Stimulated activated CD4-positive, alpha-beta T cell treated with anti-CD3 and anti-CD28 coated beads, Interleukin-12 subunit alpha, Interleukin-12 subunit beta, amount 100 ng/mL, for 48 hours (primary cell): ENCODE measurements around the gene GGACT.
"Not testable (repeated sequence)": the region's sequence is repeated elsewhere in the genome, so short reads cannot be mapped to it uniquely, and the experiment has no call there.

Experiments
- DNase-seq, 3 donors: peaks; one replicate each; pipeline ENCODE4 v3.0.0-alpha.2; 2020; ENCODE audit warnings: low read depth in 2 of 3, low spot score in 1 of 3

Gene GGACT

DNA sequence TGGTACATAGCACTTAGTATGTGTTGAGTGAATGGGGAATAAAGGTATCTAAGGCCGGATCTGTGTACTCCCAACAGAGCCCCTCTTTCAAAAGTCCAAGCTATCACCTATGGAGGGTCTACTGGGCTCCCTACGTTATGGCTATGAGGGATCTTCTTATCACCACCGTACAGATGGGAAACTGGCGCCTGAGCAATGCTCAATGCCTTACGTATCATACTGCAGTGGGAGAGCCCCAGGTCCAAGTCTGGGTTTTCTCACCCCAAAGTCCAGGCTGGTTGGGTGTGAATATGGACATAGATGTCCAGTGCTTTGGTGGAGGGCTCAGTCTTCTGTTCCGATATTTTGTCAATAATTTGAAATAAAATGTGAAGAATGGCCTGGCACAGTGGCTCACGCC, 13.1 kb upstream of the GGACT start:
- DNase-seq = no peak

DNA sequence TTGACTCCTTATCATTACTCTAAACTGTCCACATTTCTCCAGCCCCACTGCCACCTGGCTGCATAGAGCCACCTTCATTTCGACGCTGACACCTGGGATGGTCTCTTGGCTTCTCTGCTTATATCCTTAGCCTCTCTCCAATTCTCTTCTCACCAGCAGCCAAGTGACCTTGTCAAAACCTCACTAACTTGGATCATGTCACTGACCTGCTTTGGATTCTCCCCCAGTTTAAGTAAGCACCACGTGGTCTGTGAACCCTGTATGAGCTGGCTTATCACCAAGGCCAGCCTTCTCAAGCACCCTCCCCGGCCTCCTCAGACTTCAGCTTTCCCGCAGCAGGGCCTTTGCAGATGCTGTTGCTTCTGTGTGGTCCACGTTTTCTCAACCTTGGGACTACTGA, 12.3 kb upstream of the GGACT start:
- no peak for DNase-seq

DNA sequence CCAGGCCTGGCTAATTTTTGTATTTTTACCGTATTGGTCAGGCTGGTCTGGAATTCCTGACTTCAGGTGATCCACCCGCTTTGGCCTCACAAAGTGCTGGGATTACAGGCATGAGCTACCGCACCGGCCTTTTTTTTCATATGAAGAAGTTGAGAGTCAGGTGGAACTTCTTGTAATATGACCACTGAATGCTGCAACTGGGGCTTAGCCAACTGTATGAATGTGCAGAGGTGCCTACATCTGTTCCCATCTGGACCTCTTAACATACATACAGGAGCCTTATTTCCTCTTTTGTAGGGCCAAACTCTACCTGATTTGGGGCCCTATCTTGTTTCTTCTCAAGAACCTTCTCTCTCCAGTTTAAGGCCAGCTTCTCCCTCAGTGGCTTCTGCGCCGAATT, 11.9 kb upstream of the GGACT start:
- DNase-seq = no peak

DNA sequence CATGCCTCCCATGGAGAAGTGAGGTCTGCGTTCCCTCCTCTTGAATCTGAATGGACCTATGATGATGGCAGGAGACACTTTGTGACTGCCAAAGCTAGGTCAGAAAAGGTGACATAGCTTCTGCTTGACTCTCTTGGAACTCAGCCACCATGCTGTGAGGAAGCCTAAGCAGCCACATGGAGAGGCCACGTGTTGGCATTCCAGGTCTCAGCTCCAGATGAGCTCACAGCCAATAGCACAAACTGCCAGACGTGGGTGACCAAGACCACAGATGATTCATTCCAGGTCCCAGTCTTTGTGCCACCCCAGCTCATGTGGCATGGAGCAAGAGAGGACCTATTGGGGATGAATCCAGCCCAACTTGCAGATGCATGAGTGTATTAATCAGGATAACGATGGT, 8.7 kb upstream of the GGACT start:
- no peak for DNase-seq

DNA sequence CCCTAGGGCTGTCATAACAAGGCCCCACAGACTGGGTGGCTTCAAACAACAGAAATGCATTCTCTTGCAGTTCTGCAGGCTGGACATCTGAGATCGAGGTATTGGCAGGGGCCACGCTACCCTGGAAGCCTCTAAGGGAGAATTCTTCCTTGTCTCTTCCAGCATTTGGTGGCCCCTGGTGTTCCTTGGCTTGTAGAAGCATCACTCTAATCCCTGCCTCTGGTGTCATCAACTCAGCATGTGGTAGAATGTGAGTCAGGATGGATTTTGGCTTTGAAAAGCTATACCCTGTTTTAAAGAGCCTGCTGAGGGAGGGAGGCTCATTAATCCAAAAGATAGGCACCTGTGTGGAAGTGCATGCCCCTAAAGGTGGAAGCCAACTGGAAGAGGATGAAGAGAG, 7.9 kb upstream of the GGACT start:
- no peak for DNase-seq

DNA sequence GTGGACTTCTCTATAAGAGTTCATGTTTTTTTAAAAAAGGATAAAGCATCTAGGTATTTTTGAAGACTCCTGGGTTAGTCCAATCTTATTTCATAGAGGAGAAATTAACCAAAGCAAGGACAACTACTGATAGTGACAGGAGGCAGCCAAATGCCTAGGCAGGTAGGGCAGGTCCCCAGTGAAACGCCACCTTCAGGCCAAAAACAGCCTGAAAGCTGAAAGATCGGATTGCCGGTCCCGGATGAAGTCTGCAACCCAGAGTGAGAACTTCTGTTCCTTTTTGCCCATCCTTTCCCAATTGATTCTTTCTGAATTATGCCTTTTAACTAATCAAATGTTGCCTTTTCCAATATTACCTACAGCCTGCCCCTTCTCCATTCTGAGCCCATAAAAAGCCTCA, 6.1 kb upstream of the GGACT start:
- no peak for DNase-seq

DNA sequence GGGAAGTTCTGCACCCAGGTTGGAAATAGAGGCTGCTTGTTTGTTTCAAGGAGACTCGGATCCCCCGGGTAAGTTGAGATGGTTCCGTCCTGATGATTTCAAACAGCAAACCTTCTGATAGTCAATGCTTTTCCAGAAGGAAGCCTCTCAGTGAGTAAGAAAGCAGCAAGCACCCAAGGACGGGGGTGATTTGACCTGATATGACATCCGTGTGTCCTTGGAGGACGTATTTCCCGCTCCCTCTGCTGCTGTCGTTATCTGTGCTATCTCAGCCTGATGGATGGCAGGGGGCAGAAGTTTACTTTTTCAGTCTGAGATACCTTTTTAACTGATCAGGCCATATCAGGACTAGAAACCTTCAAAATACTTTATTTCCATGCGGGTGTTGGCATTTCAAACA, 5.7 kb upstream of the GGACT start:
- DNase-seq = no peak

DNA sequence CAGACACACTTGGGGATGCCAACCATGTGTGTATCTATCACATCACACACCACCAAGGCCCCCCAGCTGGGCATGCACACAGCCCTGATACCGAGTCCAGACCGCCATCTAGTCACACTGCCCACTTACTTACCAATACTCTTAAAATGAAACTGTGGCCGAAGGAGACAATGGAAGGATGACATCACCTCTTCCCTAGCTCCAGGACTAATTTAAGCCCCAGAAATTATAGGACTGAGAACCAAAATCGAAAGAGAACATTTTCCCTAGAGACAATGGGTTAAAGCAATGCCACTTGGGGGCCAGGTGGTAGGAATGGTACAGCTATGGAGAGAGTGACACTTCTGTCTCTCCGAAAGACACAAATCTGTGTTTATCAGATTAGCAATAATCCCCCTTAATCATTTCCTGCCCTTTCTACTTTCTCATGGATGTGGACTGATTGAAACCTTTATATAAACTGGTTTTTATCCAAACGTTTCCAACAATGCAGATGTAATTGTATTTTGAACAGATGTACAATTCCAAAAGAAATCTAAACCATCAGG, 663 bp upstream of the GGACT start:
- no peak for DNase-seq

DNA sequence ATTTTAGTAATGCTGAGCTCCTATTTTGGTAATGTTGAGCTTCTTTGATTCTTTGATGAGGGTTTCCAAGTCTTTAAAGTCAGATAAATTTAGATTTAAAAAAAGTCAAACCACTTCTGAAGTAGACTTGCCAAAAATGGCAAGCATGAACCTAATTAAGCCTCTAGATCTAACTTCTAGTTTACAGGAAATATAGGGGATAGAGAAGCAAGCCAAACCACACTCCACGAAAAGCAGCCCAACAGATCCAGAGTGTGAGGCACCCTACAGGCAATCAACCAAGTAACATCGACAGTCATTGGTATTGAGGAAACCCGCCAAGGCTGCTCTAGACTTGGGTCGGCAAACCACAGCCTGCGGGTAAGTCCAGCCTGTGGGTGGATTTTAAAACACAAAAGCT, 3.7 kb downstream of the GGACT start:
- no peak for DNase-seq

DNA sequence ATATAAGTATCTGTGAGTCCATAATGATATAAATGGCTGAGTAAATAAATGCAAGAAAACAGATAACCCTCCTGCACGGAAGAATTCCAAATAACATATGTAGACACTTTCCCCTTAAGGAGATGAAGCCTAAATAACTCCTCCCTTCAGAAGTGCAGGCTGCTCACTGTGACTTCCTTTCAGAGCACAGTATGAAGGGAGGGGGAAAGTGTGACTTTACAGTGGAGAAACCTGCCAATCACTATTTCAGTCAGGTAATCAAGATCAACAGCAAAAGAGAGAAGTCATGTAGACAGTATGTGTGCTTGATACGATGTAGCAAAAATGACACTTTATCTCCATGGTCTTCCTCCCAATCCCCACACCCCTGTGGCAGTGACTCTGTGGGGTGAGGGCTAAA, 7.1 kb downstream of the GGACT start:
- DNase-seq = no peak

DNA sequence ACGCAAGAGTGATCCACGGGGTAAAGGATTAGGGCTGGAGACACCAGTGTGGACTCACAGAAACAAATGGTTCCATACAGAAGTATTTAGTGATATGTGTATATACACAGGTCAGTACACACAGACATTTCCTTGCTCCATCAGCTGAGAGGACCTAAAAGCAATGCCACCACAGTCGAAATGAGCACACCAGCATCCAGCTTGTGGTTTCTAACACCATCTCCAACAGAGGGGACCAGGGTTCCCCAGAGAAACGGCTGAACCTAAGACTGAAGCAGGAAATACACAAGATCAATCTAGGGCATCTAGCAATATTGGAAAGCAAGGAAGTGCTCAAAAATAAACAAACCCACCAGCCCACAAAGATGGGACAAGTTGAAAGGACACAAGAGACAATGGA, 7.6 kb downstream of the GGACT start:
- DNase-seq = no peak

DNA sequence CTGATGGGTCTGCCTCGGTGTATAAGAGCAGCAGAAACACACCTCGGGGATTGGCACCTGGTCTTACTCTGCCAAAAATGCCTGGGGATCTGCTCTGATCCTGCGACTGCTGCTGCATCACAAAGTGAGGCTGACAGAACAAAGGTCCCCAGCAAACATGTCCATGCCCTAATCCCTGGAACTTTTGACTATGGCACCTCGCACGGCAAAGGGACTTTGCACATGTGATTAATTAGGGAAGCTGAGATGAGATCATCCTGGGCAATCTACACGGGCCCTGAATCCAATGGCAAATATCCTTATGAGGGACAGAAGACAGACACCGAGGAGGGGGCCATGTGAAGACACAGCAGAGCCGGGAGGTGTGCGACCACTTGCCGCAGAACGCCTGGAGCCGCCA, 8.5 kb downstream of the GGACT start:
- DNase-seq = no peak

DNA sequence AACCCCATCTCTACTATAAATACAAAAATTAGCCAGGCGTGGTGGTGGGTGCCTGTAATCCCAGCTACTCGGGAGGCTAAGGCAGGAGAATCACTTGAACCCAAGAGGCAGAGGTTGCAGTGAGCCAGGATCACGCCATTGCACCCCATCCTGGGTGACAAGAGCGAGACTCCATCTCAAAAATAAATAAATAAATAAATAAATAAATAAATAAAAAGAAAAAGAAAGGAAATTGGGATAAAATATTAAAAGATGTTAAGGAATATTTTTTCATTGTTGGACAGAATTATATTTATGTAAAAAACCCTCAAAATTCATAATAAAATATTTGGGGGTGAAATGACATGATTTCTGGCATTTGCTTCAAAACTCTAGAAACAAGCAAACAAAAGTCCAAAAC, 11.3 kb downstream of the GGACT start:
- DNase-seq = not testable (repeated sequence)

DNA sequence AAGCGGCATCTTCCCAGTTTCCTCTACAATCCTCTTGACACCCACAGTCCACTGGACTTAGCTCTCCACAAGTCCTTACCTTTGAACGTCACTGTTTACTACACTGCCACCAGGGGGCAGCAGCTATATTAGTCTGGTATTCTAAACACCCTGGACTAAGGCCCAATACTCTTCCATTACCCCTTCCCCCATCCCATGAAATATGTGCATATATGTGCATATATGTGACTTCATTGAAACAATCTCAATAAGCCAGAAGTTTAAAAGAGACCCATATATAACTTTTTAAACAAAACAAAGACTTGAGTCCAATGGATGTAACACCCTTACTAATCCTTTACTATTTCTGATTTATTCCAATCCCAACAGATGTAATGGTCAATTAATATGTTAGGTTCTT, 15.5 kb downstream of the GGACT start:
- DNase-seq = peak; percentile 38 to 69 (median 68)

DNA sequence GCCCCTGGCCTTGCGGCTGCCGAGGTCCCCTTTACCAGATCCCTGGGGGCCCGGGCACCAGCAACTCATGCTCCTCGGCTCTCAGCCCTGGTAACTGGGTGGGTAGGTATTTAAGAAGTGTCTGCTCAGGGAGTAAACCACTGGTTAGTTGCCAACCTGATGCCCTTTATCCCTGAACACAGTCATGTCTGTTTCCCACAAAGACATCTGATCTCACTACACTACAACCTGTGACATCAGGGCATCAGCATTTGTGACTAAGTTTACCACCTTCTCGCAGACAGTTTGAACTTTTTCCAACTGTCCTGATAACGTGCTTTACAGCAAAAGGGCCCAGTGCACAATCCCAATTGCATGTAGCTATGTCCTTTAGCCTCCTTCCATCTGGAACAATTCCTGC, 22.0 kb downstream of the GGACT start:
- no peak for DNase-seq

DNA sequence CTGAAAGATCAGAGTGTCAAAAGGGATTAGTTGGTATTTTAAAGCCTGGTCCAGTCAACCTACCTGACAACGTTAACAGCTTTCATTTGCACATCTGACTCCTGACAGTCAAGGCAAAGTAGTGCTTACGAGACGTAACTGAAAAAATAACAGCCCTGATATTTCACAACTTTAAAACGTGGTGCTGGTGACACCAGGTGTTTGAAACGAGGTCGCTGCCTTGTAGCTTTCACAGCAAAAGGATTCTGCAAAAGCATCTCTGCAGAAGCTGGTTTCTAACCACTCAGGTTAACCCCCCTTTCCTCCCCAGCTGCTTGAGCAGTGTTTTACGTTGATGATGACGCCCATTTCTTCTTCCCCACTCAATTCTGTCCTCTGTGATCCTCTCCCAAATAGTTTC, 23.3 kb downstream of the GGACT start:
- DNase-seq = no peak

DNA sequence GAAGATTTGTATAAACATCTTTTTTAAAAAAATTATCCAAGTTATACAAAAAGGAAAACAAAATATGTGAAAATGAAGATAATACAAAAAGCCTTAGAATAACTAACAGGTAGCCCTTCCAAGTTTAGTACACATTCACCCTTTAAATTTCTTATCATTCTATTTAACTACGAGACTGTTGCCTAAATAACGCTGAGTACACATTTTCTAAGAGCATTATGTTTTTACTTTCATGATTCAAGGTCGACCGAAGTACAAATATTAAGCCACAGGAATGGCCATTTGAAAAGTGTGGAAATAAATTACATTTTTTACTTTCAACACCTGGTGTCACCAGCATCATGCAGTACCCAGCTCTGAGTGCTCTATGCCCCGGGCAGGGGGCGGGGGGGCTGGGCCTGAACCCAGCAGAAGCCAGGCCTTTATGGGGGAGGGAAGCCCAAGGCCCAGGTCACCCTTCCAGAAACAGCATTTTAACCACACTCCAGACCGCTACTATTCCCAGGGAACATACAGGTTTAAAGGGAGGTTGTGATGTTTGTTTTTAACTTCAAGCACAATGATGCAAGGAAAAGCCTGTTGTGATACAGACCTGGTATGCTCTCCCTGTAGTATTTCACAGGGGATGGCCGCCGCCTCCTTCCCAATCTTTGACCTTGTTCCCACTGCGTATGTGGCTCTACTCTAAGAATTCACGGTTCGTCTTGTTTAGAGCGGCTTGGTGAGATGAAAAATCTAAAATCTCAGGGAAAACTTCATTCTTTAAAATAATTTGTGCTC, 24.0 kb downstream of the GGACT start:
- DNase-seq = no peak

DNA sequence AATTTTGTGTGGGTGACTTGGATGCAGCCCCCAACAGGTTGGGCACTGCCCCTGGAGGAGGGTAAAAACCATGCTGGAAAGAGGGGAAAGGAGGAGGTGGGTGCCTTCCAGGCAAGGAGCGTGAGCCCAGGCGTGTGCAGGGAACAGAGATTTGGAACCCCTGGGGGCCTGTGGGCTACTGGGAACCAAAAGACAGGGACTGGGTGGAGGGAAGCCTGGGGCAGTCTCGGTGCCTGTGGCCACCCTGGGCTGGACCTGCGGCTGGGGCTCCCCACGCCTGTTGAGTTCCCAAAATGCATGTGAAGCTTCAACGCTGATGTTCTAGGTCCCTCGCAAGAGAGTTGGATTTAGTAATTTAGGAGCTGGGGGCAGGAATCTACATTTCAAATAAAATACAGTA, 24.8 kb downstream of the GGACT start:
- DNase-seq = no peak

DNA sequence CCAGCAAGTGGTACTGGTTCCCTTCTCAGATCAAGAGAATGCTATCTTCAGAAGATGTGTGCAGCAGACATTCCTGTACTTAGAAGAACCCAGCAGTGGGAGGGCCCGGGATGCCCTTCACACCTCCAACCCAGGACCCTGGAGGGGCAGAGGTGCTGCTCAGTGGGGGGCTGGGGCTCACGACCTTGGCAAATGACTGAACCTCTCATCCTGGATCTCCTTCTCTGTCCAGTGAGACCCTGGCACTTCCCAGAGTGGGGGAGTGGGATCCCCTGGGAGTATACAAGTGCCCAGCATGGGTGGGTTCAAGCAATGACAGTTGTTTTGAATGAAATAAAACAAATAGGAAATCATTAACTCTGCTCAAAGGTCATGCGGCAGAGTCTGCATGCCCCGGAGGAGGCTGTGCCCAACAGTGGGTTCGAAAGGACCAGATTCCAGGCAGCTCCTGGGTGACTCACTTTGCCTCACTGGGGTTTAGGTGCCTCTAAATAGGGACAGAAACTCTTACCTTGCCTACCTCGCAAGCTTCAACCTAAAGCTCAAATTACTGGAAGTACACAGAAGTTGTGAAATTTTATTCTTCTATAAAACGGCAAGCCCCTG, 26.9 kb downstream of the GGACT start:
- DNase-seq = no peak

DNA sequence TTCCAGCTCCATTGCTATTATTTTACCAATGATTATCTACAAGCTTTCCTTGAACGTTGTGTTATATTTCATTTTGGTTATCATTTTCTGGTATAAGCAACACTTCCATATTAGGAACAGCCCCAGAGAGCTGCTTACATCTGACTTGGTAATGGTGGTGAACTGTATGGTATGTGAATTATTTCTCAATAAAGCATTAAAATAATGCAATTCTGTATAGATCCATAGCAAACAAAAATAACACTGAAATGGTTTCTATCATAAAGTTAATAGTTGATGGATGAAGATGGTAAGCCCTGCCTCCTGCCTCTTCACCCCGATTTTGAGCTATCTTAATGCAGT, 27.5 kb downstream of the GGACT start:
- no peak for DNase-seq

DNA sequence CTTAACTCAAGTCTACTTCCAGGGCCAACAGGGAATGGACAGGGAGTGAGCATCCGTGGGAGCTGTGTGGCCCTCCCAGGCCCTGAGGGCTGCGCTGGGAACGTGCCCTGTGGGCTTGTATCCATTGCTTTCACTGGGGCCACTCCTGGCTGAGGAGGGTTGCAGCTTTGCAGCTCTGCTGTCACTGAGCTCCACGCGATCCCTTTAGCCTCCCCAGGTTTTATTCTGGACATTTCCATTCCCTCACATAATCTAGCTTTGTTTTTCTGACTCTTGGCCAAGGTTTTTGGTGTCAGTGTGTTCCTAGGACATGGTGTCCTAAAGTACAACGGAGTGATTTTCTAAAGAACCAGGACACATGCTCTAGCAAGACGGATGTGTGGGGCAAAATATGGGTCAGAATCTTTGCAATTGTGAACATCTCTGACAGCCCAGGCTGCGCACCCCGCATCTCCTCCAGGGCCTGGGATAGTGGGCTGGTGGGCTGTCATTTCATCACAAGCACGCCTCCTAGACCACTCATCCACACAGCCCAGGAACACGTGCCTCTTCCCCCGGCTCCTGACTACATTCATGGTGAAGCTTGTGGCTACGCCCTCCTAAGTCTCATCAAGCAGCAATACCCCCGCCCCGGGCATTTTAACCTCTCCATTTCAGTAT, 28.0 kb downstream of the GGACT start:
- DNase-seq = no peak

DNA sequence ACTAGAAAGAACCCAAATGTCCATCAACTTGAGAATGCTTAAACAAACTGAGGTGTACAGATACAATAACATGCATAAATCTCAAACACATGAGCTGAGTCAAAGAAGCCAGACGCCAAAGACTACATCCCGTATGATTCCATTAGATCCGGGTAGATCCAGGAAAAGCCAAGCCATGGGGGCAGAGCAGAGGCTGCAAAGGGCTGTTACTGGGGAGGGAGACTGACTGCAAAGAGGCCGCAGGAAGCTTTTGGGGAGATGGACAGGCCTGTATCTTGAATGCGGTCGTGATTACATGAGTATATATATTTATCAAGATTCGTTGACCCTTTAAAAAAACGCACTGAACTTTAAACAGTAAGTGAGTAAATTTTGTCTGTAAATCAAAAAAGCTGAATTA, 28.7 kb downstream of the GGACT start:
- no peak for DNase-seq

DNA sequence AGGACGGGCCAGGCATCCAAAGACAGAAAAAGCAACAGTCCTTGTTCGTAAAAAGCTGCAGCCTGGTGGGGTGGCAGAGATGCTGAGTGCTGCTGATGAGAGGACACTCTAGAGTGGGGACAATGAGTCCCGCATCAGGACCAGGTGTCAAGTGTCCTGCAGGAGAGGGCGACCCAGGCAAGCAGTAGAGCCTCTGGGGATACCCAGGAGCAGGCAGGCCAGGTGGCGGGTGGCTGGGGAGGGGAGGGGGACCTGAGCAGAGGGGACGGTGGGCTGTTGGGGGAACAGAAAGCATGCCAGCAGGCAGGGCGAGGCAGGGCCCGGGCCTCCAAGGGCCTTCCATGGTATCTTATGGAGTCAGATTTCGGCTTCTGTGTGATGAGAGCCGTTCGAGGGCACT, 35.8 kb downstream of the GGACT start:
- no peak for DNase-seq
